NB4 (cell line): ENCODE data around the gene ASB1.

ENCODE experiments used
- MAX ChIP-seq: IDR thresholded peaks from 2 replicates; pipeline ENCODE4 v1.6.1; 2011; ENCODE audit warnings: low read depth, low read length
- MYC ChIP-seq: IDR thresholded peaks from 2 replicates; pipeline ENCODE4 v1.6.1; 2011; ENCODE audit warnings: low read depth, low read length
- POLR2A ChIP-seq: IDR thresholded peaks from 2 replicates; pipeline ENCODE4 v1.6.1; 2011; ENCODE audit warnings: mild to moderate bottlenecking; ENCODE audit not compliant: insufficient read length; ENCODE audit errors: extremely low read depth
- TF ChIP-seq, protein P1 (sequence below): IDR thresholded peaks from one replicate; pipeline ENCODE4 v1.5.1; 2012; ENCODE audit warnings: low read depth, low read length

- TF ChIP-seq, protein P1, sequence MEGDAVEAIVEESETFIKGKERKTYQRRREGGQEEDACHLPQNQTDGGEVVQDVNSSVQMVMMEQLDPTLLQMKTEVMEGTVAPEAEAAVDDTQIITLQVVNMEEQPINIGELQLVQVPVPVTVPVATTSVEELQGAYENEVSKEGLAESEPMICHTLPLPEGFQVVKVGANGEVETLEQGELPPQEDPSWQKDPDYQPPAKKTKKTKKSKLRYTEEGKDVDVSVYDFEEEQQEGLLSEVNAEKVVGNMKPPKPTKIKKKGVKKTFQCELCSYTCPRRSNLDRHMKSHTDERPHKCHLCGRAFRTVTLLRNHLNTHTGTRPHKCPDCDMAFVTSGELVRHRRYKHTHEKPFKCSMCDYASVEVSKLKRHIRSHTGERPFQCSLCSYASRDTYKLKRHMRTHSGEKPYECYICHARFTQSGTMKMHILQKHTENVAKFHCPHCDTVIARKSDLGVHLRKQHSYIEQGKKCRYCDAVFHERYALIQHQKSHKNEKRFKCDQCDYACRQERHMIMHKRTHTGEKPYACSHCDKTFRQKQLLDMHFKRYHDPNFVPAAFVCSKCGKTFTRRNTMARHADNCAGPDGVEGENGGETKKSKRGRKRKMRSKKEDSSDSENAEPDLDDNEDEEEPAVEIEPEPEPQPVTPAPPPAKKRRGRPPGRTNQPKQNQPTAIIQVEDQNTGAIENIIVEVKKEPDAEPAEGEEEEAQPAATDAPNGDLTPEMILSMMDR: no peak
- TF ChIP-seq POLR2A: no peak
- no peak for TF ChIP-seq MAX
- no peak for TF ChIP-seq MYC
These were observed 14.5 kb upstream of the ASB1 start for GRCh38 chr2:238412067-238412767.
